B cell (primary cell): ENCODE data around the gene TBC1D21. TPM values are rescaled to one million over a fixed set of nuclear protein-coding genes. Genes with fewer than 3 reads are reported as not detected.

Experiments used
- ATAC-seq: fragments of 200-7000 bp; cut with Tn5 transposase; one replicate; pipeline ENCODE4 v1.10.0; 2021; ENCODE audit warnings: low read depth, mild to moderate bottlenecking, moderate number of reproducible peaks, moderate library complexity
- CTCF ChIA-PET: fragments of 350-600 bp; sonication (Branson Sonifier 250); formaldehyde crosslinking; loops from one replicate; lab custom pipeline; 2021; ENCODE audit warnings: antibody characterized with exemption, inconsistent platforms; lab: Charles Lee
- POLR2A ChIA-PET: fragments of 350-600 bp; sonication (Branson Sonifier 250); formaldehyde crosslinking; loops from one replicate; lab custom pipeline; 2021; ENCODE audit warnings: antibody characterized with exemption; lab: Charles Lee
- DNase-seq: peaks from one replicate; pipeline ENCODE4 v3.0.0; 2013
- H2AFZ ChIP-seq: 2 replicates; pipeline ENCODE4 v1.6.1; 2012; ENCODE audit warnings: mild to moderate bottlenecking, low read depth, low read length; ENCODE audit not compliant: insufficient read depth, poor library complexity, severe bottlenecking
- H3K27ac ChIP-seq, 2 donors: 1 replicate in 1 of 2; 2 replicates in 1 of 2; pipeline ENCODE4 v1.5.1; 2012 to 2013; ENCODE audit warnings: low read length in 2 of 2, mild to moderate bottlenecking in 2 of 2, moderate library complexity in 1 of 2
- H3K27me3 ChIP-seq, 4 experiments: fragments of 200-600 bp in 1 of 4; sonication (generic) in 1 of 4; replicated peaks in 1 of 4; 1 replicate in 2 of 4; 2 replicates in 2 of 4; pipeline versions ENCODE4 v1.6.1 to v1.7.0; 2013 to 2016; ENCODE audit warnings: low read length in 3 of 4, mild to moderate bottlenecking in 2 of 4, mixed read lengths in 1 of 4, moderate library complexity in 1 of 4; ENCODE audit not compliant: insufficient read depth in 4 of 4, control insufficient read depth in 3 of 4; ENCODE audit errors: control extremely low read depth in 1 of 4
- H3K36me3 ChIP-seq, 2 experiments: replicated peaks in 1 of 2; 1 replicate in 1 of 2; 2 replicates in 1 of 2; pipeline versions ENCODE4 v1.6.1 to v1.7.1; 2013; ENCODE audit warnings: low read length in 1 of 2; ENCODE audit not compliant: insufficient read depth in 2 of 2, control insufficient read depth in 1 of 2; ENCODE audit errors: control extremely low read depth in 1 of 2, extremely low read depth in 1 of 2
- H3K4me1 ChIP-seq, 2 donors: fragments of 200-600 bp in 1 of 2; sonication (generic) in 1 of 2; 1 replicate in 1 of 2; 2 replicates in 1 of 2; pipeline versions ENCODE4 v1.5.1 to v1.6.1; 2013 to 2017; ENCODE audit warnings: low read length in 2 of 2; ENCODE audit not compliant: control insufficient read depth in 2 of 2, insufficient read depth in 2 of 2
- H3K4me2 ChIP-seq: replicated peaks from 2 replicates; pipeline ENCODE3; 2012; ENCODE audit warnings: mild to moderate bottlenecking, low read depth, low read length; ENCODE audit not compliant: poor library complexity, severe bottlenecking
- H3K4me3 ChIP-seq, 5 experiments: fragments of 200-600 bp in 1 of 5; sonication (generic) in 1 of 5; 1 replicate in 3 of 5; 2 replicates in 2 of 5; pipeline versions ENCODE4 v1.5.1 to v1.7.0; 2011 to 2016; ENCODE audit warnings: low read length in 4 of 5, mild to moderate bottlenecking in 4 of 5, low read depth in 2 of 5, control low read depth in 1 of 5, moderate library complexity in 1 of 5; ENCODE audit not compliant: insufficient read depth in 1 of 5; ENCODE audit errors: control extremely low read depth in 1 of 5, extremely low read depth in 1 of 5
- H3K79me2 ChIP-seq: fragments of 200-600 bp; sonication (generic); one replicate; pipeline ENCODE4 v1.6.0; 2016; ENCODE audit warnings: low read length; ENCODE audit not compliant: control insufficient read depth, insufficient read depth
- H3K9ac ChIP-seq: fragments of 200-600 bp; sonication (generic); 2 replicates; pipeline ENCODE4 v1.6.1; 2017; ENCODE audit warnings: mild to moderate bottlenecking, low read length, moderate library complexity
- H3K9me3 ChIP-seq, 3 donors: one replicate each; pipeline versions ENCODE4 v1.6.1 to v1.7.1; 2013; ENCODE audit warnings: low read length in 2 of 3; ENCODE audit not compliant: control insufficient read depth in 2 of 3, insufficient read depth in 1 of 3; ENCODE audit errors: control extremely low read depth in 1 of 3
- H4K20me1 ChIP-seq: 2 replicates; pipeline ENCODE4 v1.6.0; 2012; ENCODE audit warnings: mild to moderate bottlenecking, low read length; ENCODE audit not compliant: insufficient read depth, control insufficient read depth, poor library complexity, severe bottlenecking
- H3K27ac Mint-ChIP-seq: one replicate; pipeline ENCODE4 v1.8.0; 2021; ENCODE audit warnings: mixed read lengths
- H3K27me3 Mint-ChIP-seq: one replicate; pipeline ENCODE4 v1.8.0; 2021; ENCODE audit warnings: mixed read lengths
- H3K4me1 Mint-ChIP-seq: one replicate; pipeline ENCODE4 v1.8.0; 2021; ENCODE audit warnings: mixed read lengths
- H3K4me3 Mint-ChIP-seq: one replicate; pipeline ENCODE4 v1.8.0; 2021; ENCODE audit warnings: mixed read lengths
- H3K9me3 Mint-ChIP-seq: one replicate; pipeline ENCODE4 v1.8.0; 2022; ENCODE audit warnings: mixed read lengths; ENCODE audit not compliant: insufficient read depth
- EZH2 ChIP-seq: IDR thresholded peaks from 2 replicates; pipeline ENCODE4 v1.6.1; 2012; ENCODE audit warnings: borderline replicate concordance, low read depth, mild to moderate bottlenecking, moderate library complexity, low read length; ENCODE audit not compliant: insufficient read depth, poor library complexity, severe bottlenecking
- WGBS: methylation state at CpG from one replicate; pipeline ENCODE4 v1.1.5; 2013; ENCODE audit warnings: missing lambda C conversion rate; ENCODE audit not compliant: insufficient coverage; 5-methylcytosine and 5-hydroxymethylcytosine counted together
- intact Hi-C: fragments of 100-400 bp; cut with micrococcal nuclease; formaldehyde crosslinking; loops from one replicate; pipeline ENCODE4 v1.10.0; 2022
- polyA plus RNA-seq: library from polyadenylated mRNA; depleted of rRNA; stranded (reverse); fragments of >200 nt; gene quantifications from 2 replicates; pipeline ENCODE4 v1.2.3, GENCODE V29; 2012
- total RNA-seq, 2 donors: library from RNA; stranded (reverse); fragments of 120-200 nt in 1 of 2; gene quantifications; 1 replicate in 1 of 2; 2 replicates in 1 of 2; pipeline versions ENCODE4 v1.2.3 to v1.2.4, GENCODE V29; 2013 to 2022
- TF ChIP-seq, protein P1 (sequence below): fragments of 200-600 bp; IDR thresholded peaks from one replicate; pipeline ENCODE4 v1.8.0; 2022; ENCODE audit warnings: antibody characterized with exemption, mild to moderate bottlenecking

TBC1D21 gene
- total and polyA plus RNA-seq, 2 donors (not counting 1 experiment from before 2014, with no cell fraction given): not detected

DNA sequence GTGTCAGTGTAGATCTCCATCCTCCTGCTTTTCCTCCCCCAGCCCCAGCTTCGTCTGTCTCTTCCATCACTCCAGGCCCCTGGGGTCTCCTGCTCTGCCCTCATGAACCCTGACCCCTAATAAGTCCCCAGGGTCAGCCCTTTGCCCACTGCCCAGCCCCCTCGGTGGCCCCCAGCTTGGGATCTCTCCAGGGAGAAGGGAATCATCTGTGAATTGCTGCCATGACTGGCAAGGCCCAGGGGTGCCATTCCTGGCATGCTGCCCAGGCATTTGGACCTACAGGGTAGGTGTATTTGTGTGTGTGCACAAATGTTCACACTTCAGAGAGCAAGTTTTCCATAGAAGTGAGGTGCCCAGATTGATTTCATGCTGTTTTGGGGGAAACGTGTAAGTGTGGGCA is 5.9 kb upstream of the TBC1D21 start:
- ATAC-seq (no peak), DNase-seq (no peak)
- 51% methylated on average over 3 of the region's 3 CpGs for WGBS

DNA sequence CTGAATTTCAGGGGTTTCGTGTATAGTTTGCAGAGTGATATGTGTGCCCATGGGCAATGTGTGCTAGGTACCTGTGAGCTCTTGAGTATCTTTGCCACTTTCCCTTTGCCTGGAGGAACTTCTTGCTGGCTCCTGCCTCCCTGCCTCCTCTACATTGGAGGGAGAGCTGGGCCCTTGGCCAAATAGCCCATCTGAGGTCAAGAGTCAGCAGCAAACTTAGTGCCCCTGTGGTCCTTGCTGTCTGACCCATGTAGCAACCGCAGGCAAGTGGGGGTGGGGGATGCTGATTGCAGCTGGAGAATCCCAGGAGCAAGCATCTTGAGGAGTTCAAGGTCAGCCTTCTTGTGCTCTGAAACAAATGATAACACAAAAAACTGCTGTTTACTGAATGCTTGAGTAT is 5.4 kb upstream of the TBC1D21 start:
- no peak overlapping the region for H3K27ac ChIP-seq
- H3K4me2 ChIP-seq: no peak overlapping the region
- H3K9me3 ChIP-seq: peaks cover 0 to 3% (median 0%) of the 10 kb centered on the region in 3 donors
- no peaks in the 10 kb centered on the region for H3K36me3 ChIP-seq
- no peaks in the 10 kb centered on the region for H3K79me2 ChIP-seq
- peaks cover 42% of the 10 kb centered on the region for H3K27me3 Mint-ChIP-seq
- peaks cover 0 to 10% (median 2%) of the 10 kb centered on the region in 4 experiments for H3K27me3 ChIP-seq
- TF ChIP-seq EZH2: no peak
- TF ChIP-seq, protein P1, sequence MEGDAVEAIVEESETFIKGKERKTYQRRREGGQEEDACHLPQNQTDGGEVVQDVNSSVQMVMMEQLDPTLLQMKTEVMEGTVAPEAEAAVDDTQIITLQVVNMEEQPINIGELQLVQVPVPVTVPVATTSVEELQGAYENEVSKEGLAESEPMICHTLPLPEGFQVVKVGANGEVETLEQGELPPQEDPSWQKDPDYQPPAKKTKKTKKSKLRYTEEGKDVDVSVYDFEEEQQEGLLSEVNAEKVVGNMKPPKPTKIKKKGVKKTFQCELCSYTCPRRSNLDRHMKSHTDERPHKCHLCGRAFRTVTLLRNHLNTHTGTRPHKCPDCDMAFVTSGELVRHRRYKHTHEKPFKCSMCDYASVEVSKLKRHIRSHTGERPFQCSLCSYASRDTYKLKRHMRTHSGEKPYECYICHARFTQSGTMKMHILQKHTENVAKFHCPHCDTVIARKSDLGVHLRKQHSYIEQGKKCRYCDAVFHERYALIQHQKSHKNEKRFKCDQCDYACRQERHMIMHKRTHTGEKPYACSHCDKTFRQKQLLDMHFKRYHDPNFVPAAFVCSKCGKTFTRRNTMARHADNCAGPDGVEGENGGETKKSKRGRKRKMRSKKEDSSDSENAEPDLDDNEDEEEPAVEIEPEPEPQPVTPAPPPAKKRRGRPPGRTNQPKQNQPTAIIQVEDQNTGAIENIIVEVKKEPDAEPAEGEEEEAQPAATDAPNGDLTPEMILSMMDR: no peak
- no peaks in the 10 kb centered on the region for H3K4me1 Mint-ChIP-seq
- no peak overlapping the region for H2AFZ ChIP-seq
- no peak for ATAC-seq
- no peaks in the 10 kb centered on the region for H3K9me3 Mint-ChIP-seq
- ChIA-PET POLR2A (no interaction called here), CTCF (no interaction called here)
- no peak overlapping the region for H3K4me3 ChIP-seq
- intact Hi-C loops: no loop called here
- H3K9ac ChIP-seq: no peak overlapping the region
- H3K27ac Mint-ChIP-seq: no peak overlapping the region
- no peak overlapping the region for H3K4me3 Mint-ChIP-seq
- no peaks in the 10 kb centered on the region for H4K20me1 ChIP-seq
- H3K4me1 ChIP-seq: no peaks in the 10 kb centered on the region
- WGBS: 94% methylated on average over 2 of the region's 2 CpGs
- no peak for DNase-seq

More for the DNA sequence above, 5.9 kb upstream of the TBC1D21 start:
- Histone ChIP-seq H2AFZ (no peak overlapping the region), H3K79me2 (no peaks in the 10 kb centered on the region), H3K9ac (no peak overlapping the region), H3K36me3 (no peaks in the 10 kb centered on the region), H3K4me2 (no peak overlapping the region), H3K9me3 (peaks cover 0 to 3% (median 0%) of the 10 kb centered on the region in 3 donors), H3K4me1 (no peaks in the 10 kb centered on the region), H3K4me3 (no peak overlapping the region), H4K20me1 (no peaks in the 10 kb centered on the region), H3K27me3 (peaks cover 0 to 12% (median 2%) of the 10 kb centered on the region in 4 experiments), H3K27ac (no peak overlapping the region)
- CTCF ChIA-PET: no interaction called here
- POLR2A ChIA-PET: no interaction called here
- Mint-ChIP-seq H3K4me1 (no peaks in the 10 kb centered on the region), H3K27ac (no peak overlapping the region), H3K9me3 (no peaks in the 10 kb centered on the region), H3K4me3 (no peak overlapping the region), H3K27me3 (peaks cover 42% of the 10 kb centered on the region)
- intact Hi-C loops: no loop called here
- TF ChIP-seq, protein P1: no peak
- no peak for TF ChIP-seq EZH2
